SU-DHL-6 (cell line): ENCODE results near the gene GSTM5.

Experiments
- EZH2phosphoT487 ChIP-seq: fragments of 200-600 bp; sonication (generic), shearing (Covaris generic); conservative IDR thresholded peaks from 2 replicates; pipeline ENCODE4 v1.6.1; 2018; ENCODE audit warnings: mild to moderate bottlenecking, antibody characterized with exemption, low read length, moderate library complexity, mixed read lengths
- TF ChIP-seq, protein P1 (sequence below): fragments of 200-600 bp; sonication (generic); IDR thresholded peaks from one replicate; pipeline ENCODE4 v1.5.1; 2017; ENCODE audit warnings: antibody characterized with exemption, mild to moderate bottlenecking, low read length, moderate library complexity; ENCODE audit not compliant: insufficient read depth, poor library complexity, severe bottlenecking

DNA sequence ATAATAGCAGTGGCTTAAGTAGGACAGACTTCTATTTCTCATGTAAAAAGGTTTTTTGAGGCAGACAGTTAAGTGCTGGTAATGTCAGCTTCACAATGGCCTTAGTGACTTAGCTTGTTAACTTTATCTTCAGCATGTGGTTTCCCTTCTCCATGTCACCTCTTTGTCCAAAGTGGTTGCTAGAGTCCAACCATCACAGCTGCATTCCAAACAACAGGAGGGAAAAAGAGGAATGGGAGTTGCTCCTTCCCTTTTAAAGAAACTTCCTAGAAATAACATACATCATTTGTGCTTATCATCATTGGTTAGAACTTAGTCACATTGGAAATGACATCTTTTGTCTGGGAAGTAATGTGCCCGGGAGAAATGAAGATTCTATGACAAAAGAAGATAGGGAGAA, 9.9 kb downstream of the GSTM5 start:
- TF ChIP-seq, protein P1, sequence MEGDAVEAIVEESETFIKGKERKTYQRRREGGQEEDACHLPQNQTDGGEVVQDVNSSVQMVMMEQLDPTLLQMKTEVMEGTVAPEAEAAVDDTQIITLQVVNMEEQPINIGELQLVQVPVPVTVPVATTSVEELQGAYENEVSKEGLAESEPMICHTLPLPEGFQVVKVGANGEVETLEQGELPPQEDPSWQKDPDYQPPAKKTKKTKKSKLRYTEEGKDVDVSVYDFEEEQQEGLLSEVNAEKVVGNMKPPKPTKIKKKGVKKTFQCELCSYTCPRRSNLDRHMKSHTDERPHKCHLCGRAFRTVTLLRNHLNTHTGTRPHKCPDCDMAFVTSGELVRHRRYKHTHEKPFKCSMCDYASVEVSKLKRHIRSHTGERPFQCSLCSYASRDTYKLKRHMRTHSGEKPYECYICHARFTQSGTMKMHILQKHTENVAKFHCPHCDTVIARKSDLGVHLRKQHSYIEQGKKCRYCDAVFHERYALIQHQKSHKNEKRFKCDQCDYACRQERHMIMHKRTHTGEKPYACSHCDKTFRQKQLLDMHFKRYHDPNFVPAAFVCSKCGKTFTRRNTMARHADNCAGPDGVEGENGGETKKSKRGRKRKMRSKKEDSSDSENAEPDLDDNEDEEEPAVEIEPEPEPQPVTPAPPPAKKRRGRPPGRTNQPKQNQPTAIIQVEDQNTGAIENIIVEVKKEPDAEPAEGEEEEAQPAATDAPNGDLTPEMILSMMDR = no peak
- no peak for TF ChIP-seq EZH2phosphoT487
